Panc1 (cell line): Measurements from ENCODE around the gene TMPRSS2.

Experiments
- TCF7L2 ChIP-seq: IDR thresholded peaks from 2 replicates; pipeline ENCODE4 v1.6.1; 2011; ENCODE audit warnings: mild to moderate bottlenecking, low read depth, low read length, inconsistent platforms
- TF ChIP-seq, protein P1 (sequence below): fragments of 450-650 bp; IDR thresholded peaks from 2 replicates; pipeline ENCODE4 v1.5.1; 2017; ENCODE audit warnings: mild to moderate bottlenecking

DNA sequence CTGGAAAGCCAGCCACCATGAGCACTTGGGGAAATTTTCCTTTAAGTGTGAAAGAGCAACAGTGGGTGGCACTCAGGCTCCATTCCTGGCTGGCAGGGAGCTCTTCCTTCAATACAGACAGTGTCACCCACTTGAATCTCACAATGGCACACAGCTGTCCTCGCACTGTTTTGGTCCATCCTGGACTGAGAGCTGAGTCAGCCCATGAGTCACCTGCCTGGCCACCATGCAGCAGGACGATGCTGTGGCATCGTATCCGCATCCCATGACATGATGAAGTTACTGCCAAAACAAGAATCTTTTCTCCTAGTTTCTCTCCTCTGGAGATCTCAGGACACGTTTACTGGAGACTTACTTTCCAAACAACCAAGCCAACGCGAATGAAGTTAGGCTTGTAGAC, 6.0 kb downstream of the TMPRSS2 start:
- TF ChIP-seq TCF7L2, result no peak
- TF ChIP-seq, protein P1, sequence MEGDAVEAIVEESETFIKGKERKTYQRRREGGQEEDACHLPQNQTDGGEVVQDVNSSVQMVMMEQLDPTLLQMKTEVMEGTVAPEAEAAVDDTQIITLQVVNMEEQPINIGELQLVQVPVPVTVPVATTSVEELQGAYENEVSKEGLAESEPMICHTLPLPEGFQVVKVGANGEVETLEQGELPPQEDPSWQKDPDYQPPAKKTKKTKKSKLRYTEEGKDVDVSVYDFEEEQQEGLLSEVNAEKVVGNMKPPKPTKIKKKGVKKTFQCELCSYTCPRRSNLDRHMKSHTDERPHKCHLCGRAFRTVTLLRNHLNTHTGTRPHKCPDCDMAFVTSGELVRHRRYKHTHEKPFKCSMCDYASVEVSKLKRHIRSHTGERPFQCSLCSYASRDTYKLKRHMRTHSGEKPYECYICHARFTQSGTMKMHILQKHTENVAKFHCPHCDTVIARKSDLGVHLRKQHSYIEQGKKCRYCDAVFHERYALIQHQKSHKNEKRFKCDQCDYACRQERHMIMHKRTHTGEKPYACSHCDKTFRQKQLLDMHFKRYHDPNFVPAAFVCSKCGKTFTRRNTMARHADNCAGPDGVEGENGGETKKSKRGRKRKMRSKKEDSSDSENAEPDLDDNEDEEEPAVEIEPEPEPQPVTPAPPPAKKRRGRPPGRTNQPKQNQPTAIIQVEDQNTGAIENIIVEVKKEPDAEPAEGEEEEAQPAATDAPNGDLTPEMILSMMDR, result no peak
